Measurements from ENCODE around the gene SLCO3A1. TPM values are rescaled to one million over a fixed set of nuclear protein-coding genes. Genes with fewer than 3 reads are reported as not detected.

Gene SLCO3A1
- total RNA-seq, 1 experiment from 2014 or later, result 5.1 TPM

DNA sequence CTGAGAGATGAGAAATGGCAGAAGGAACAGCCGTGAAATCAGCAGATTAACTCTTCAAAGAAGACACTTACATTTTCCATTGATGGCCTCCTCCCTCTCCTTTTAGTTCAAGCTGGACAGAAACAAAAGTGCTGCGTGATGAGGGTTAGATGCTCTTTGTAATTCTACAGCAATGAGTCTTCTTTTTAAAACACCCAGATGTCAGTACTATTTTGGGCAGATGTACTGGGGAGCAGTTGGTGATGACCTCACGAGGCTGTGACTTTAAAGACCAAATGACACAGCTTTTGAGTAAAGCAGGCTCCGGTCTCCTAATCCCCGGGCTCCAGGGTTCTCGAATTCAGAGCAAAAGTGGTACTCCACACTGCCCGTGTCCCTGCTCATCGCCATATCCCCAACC is 198.2 kb downstream of the SLCO3A1 start:
- CTCF ChIA-PET, result no interaction called here
- no peaks in the 10 kb centered on the region for H3K79me2 ChIP-seq (ENCODE audit: insufficient read depth, low read length)
- intact Hi-C loops (cut with micrococcal nuclease), result no loop called here
- no peak overlapping the region for H2AFZ ChIP-seq (ENCODE audit: low read depth, low read length, poor library complexity, severe bottlenecking)
- DNase-seq (ENCODE audit: low read depth, low spot score) (no peak), ATAC-seq (no peak)
- POLR2A ChIA-PET, result no interaction called here
- RAD21 ChIA-PET (ENCODE audit: low non-redundant PET in 1 of 2, low total read pairs in 2 of 2, uncharacterized antibody in 2 of 2, unreplicated experiment in 2 of 2), result no interaction called here
- H4K20me1 ChIP-seq (ENCODE audit: insufficient read depth), result no peaks in the 10 kb centered on the region
- H3K4me2 ChIP-seq (ENCODE audit: low read length), result no peak overlapping the region
- no peaks in the 10 kb centered on the region for H3K9me3 ChIP-seq (ENCODE audit: control insufficient read depth in 1 of 2, insufficient read depth in 1 of 2, low read depth in 1 of 2, low read length in 2 of 2)
- peaks cover 4% of the 10 kb centered on the region; the same call in 1 of the 2 replicates for H3K27me3 ChIP-seq (ENCODE audit: insufficient read depth, low read length)
- H3K9ac ChIP-seq (ENCODE audit: low read length), result no peak overlapping the region
- no peak overlapping the region for H3K27ac ChIP-seq (ENCODE audit: low read depth, low read length)
- no peaks in the 10 kb centered on the region for H3K36me3 ChIP-seq (ENCODE audit: control insufficient read depth in 1 of 2, insufficient read depth in 2 of 2, low read length in 2 of 2)
- BruUV-seq (replicated peaks), result no TSS peak
- no peak overlapping the region for H3K4me3 ChIP-seq (replicated peaks in 1 of 2; ENCODE audit: low read depth in 1 of 2, low read length in 2 of 2)
- H3K9me2 ChIP-seq (ENCODE audit: insufficient read depth), result no peaks in the 10 kb centered on the region
- H3K4me1 ChIP-seq (ENCODE audit: control insufficient read depth in 1 of 2, insufficient read depth in 2 of 2, low read length in 2 of 2), result no peaks in the 10 kb centered on the region
- TF ChIP-seq, protein P1, sequence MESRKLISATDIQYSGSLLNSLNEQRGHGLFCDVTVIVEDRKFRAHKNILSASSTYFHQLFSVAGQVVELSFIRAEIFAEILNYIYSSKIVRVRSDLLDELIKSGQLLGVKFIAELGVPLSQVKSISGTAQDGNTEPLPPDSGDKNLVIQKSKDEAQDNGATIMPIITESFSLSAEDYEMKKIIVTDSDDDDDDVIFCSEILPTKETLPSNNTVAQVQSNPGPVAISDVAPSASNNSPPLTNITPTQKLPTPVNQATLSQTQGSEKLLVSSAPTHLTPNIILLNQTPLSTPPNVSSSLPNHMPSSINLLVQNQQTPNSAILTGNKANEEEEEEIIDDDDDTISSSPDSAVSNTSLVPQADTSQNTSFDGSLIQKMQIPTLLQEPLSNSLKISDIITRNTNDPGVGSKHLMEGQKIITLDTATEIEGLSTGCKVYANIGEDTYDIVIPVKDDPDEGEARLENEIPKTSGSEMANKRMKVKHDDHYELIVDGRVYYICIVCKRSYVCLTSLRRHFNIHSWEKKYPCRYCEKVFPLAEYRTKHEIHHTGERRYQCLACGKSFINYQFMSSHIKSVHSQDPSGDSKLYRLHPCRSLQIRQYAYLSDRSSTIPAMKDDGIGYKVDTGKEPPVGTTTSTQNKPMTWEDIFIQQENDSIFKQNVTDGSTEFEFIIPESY (IDR thresholded peaks at IDR 0.05; ENCODE audit: extremely low read depth, insufficient replicate concordance, low read length), result no peak
- TF ChIP-seq ZNF274 (IDR thresholded peaks at IDR 0.05; ENCODE audit: low read depth, low read length), result no peak

DNA sequence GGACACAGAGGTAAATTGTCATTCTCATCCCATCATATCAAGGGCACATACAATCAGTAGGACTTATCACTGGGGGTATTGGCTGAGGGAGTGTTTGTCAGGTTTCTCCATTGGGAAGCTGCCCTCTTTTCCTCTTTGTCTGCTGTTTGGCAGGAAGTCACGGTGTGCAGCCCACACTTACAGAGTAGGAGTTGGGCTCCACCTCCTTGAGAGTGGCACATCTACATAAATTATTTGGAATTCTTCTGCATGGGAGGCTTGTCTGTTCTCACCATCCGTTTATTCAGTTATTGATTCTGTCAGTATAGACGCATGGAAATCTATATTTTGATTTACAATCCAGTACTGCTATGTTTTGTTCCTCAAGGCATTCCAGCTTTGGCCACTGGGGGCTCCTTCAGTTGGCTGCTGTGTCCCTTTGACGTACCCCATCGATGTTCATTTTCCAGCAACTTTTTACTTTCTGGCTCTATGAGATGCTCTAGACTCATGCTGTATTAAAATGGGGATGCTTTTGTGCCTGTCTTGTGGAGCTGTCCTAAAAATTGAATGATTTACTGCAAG is 200.3 kb downstream of the SLCO3A1 start:
- ChIA-PET CTCF (no interaction called here), RAD21 (ENCODE audit: low non-redundant PET in 1 of 2, low total read pairs in 2 of 2, uncharacterized antibody in 2 of 2, unreplicated experiment in 2 of 2) (no interaction called here), POLR2A (no interaction called here)
- Histone ChIP-seq H3K4me3 (replicated peaks in 1 of 2; ENCODE audit: low read depth in 1 of 2, low read length in 2 of 2) (no peak overlapping the region), H3K79me2 (ENCODE audit: insufficient read depth, low read length) (no peaks in the 10 kb centered on the region), H3K4me2 (ENCODE audit: low read length) (no peak overlapping the region), H3K9me3 (ENCODE audit: control insufficient read depth in 1 of 2, insufficient read depth in 1 of 2, low read depth in 1 of 2, low read length in 2 of 2) (no peaks in the 10 kb centered on the region), H3K4me1 (ENCODE audit: control insufficient read depth in 1 of 2, insufficient read depth in 2 of 2, low read length in 2 of 2) (no peaks in the 10 kb centered on the region), H3K27me3 (ENCODE audit: insufficient read depth, low read length) (peaks cover 11% of the 10 kb centered on the region), H3K27ac (ENCODE audit: low read depth, low read length) (no peak overlapping the region), H3K9me2 (ENCODE audit: insufficient read depth) (no peaks in the 10 kb centered on the region), H2AFZ (ENCODE audit: low read depth, low read length, poor library complexity, severe bottlenecking) (no peak overlapping the region), H3K9ac (ENCODE audit: low read length) (no peak overlapping the region), H4K20me1 (ENCODE audit: insufficient read depth) (no peaks in the 10 kb centered on the region), H3K36me3 (ENCODE audit: control insufficient read depth in 1 of 2, insufficient read depth in 2 of 2, low read length in 2 of 2) (no peaks in the 10 kb centered on the region)
- intact Hi-C loops (cut with micrococcal nuclease), result no loop called here
- ATAC-seq (peak; percentile 85), DNase-seq (ENCODE audit: low read depth, low spot score) (no peak)
- BruUV-seq (replicated peaks), result no TSS peak
- TF ChIP-seq TCF7L2 (IDR thresholded peaks at IDR 0.05; ENCODE audit: borderline replicate concordance, extremely low read depth, insufficient read depth, insufficient read length) (no peak), POLR2AphosphoS5 (IDR thresholded peaks at IDR 0.05; ENCODE audit: low read depth, low read length) (no peak), ELF1 (IDR thresholded peaks at IDR 0.05; ENCODE audit: borderline replicate concordance, low read depth) (no peak), CBX3 (IDR thresholded peaks at IDR 0.05; ENCODE audit: low read depth) (no peak), CEBPB (IDR thresholded peaks at IDR 0.05; ENCODE audit: low read depth) (no peak), SIN3A (IDR thresholded peaks at IDR 0.05; ENCODE audit: low read depth) (no peak), EZH2 (IDR thresholded peaks at IDR 0.05) (no peak), EZH2phosphoT487 (IDR thresholded peaks at IDR 0.05; ENCODE audit: borderline replicate concordance) (no peak), ZNF274 (IDR thresholded peaks at IDR 0.05; ENCODE audit: low read depth, low read length) (no peak), EGR1 (IDR thresholded peaks at IDR 0.05; ENCODE audit: low read depth) (no peak)
- TF ChIP-seq, protein P1 (IDR thresholded peaks at IDR 0.05; ENCODE audit: extremely low read depth, insufficient replicate concordance, low read length), result no peak
- TF ChIP-seq, protein P2, sequence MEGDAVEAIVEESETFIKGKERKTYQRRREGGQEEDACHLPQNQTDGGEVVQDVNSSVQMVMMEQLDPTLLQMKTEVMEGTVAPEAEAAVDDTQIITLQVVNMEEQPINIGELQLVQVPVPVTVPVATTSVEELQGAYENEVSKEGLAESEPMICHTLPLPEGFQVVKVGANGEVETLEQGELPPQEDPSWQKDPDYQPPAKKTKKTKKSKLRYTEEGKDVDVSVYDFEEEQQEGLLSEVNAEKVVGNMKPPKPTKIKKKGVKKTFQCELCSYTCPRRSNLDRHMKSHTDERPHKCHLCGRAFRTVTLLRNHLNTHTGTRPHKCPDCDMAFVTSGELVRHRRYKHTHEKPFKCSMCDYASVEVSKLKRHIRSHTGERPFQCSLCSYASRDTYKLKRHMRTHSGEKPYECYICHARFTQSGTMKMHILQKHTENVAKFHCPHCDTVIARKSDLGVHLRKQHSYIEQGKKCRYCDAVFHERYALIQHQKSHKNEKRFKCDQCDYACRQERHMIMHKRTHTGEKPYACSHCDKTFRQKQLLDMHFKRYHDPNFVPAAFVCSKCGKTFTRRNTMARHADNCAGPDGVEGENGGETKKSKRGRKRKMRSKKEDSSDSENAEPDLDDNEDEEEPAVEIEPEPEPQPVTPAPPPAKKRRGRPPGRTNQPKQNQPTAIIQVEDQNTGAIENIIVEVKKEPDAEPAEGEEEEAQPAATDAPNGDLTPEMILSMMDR (IDR thresholded peaks at IDR 0.05 in 2 of 3, conservative IDR thresholded peaks at IDR 0.05 in 1 of 3; ENCODE audit: borderline replicate concordance in 1 of 3, insufficient read depth in 1 of 3, low read depth in 2 of 3, low read length in 2 of 3), result peak; percentile 7 to 71 (median 63); a peak in 4 of 6 replicates
- TF ChIP-seq, protein P3, sequence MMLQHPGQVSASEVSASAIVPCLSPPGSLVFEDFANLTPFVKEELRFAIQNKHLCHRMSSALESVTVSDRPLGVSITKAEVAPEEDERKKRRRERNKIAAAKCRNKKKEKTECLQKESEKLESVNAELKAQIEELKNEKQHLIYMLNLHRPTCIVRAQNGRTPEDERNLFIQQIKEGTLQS (IDR thresholded peaks at IDR 0.05), result no peak

Measured in HCT116 (cell line).